ENCODE results near the gene COLGALT1. TPM values are rescaled to one million over a fixed set of nuclear protein-coding genes. Genes with fewer than 3 reads are reported as not detected.

Gene COLGALT1
- total RNA-seq, 1 donor from 2014 or later = 38.4 TPM

DNA sequence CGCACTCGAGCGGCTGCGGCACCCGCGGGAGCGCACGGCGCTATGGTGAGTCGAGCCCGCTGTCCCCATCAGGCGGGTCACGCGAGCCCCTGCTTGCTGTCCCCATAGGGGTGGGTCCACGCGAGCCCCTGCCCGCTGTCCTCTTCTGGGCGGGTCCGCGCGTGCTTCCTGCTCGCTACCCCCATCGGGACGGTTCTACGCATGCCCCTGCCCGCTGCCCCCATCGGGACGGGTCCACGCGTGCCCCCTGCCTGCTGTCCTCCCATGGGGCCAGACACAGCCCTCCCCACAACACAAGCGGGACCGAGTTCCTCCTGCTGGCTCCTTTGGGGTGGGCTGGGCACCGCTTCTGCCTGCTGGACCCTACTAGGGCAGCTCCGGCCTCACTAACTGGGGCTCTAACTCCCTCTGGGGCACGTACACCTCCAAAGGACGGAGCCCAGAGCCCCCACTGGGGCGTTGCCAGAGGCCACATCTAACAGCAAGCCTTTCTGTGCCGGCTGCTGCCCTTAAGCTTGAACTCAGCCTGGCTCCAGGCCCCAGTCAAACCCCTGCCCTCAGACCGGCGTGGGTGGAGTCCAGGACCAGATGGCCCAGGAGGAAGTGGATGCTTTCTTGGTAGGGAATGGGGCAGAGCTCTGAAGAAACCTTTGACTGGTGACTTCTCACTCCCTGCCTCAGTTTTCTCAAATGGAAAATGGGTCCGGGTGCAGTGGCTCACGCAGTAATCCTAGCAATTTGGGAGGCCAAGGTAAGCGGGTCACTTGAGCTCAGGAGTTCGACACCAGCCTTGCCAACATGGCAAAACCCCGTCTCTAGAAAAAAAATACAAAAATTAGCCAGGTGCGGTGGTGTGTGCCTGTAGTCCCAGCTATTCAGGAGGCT, 722 bp downstream of the COLGALT1 start:
- no peak overlapping the region for H3K27ac ChIP-seq
- peak overlapping the region; percentile 45 for H3K9ac ChIP-seq
- peak overlapping the region; percentile 98 for H3K4me3 ChIP-seq
- peak overlapping the region; percentile 74 for H2AFZ ChIP-seq (replicated peaks)
- no peak for TF ChIP-seq EZH2phosphoT487 (IDR thresholded peaks at IDR 0.05)
- no peak for TF ChIP-seq EZH2 (IDR thresholded peaks at IDR 0.05)
- TF ChIP-seq CTCF (IDR thresholded peaks at IDR 0.05) = no peak
- H3K27me3 ChIP-seq = no peaks in the 10 kb centered on the region
- H4K20me1 ChIP-seq (ENCODE audit: low read depth) = peaks cover 12% of the 10 kb centered on the region
- Mint-ChIP-seq H3K27ac (no peak overlapping the region), H3K27me3 (ENCODE audit: insufficient read depth, low read depth) (peaks cover 6% of the 10 kb centered on the region), H3K36me3 (peaks cover 10% of the 10 kb centered on the region), H3K4me1 (peaks cover 21% of the 10 kb centered on the region), H3K9me3 (no peaks in the 10 kb centered on the region), H3K4me3 (peak overlapping the region; percentile 88)
- no peaks in the 10 kb centered on the region for H3K4me1 ChIP-seq
- H3K4me2 ChIP-seq = peak overlapping the region; percentile 100
- peaks cover 13% of the 10 kb centered on the region for H3K79me2 ChIP-seq (ENCODE audit: low read depth)
- H3K9me3 ChIP-seq (ENCODE audit: low read depth) = no peaks in the 10 kb centered on the region
- DNase-seq (ENCODE audit: low spot score) = peak; percentile 55
- no peaks in the 10 kb centered on the region for H3K36me3 ChIP-seq
- H3F3A ChIP-seq (ENCODE audit: low read depth) = peaks cover 36% of the 10 kb centered on the region

DNA sequence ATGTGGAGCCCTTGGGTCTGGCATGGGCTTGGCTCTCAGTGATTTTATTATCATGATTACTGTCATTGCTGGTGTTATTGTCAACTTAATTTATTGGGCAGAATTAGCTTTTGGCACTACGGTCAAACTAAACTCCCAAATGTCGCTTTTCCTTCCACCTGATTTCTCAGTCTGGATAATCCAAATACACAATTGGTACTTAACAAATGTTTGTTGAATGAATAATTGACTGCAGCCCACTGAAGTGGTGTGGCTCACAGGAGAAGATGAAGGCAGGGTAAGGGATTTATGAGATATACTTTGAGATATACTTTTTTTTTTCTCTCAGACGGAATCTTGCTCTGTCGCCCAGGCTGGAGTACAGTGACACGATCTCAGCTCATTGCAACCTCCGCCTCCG, 1.5 kb downstream of the COLGALT1 start:
- no peaks in the 10 kb centered on the region for H3K9me3 Mint-ChIP-seq
- H3K27me3 ChIP-seq = no peaks in the 10 kb centered on the region
- no peak for DNase-seq (ENCODE audit: low spot score)
- no peak overlapping the region for H3K27ac Mint-ChIP-seq
- H2AFZ ChIP-seq (replicated peaks) = no peak overlapping the region
- peak overlapping the region; percentile 100 for H3K4me2 ChIP-seq
- H3K4me1 Mint-ChIP-seq = peaks cover 21% of the 10 kb centered on the region
- peaks cover 13% of the 10 kb centered on the region for H3K79me2 ChIP-seq (ENCODE audit: low read depth)
- H3K4me1 ChIP-seq = no peaks in the 10 kb centered on the region
- no peaks in the 10 kb centered on the region for H3K36me3 ChIP-seq
- peak overlapping the region; percentile 98 for H3K4me3 ChIP-seq
- peak overlapping the region; percentile 88 for H3K4me3 Mint-ChIP-seq
- no peak for TF ChIP-seq EZH2phosphoT487 (IDR thresholded peaks at IDR 0.05)
- TF ChIP-seq EZH2 (IDR thresholded peaks at IDR 0.05) = no peak
- no peak for TF ChIP-seq CTCF (IDR thresholded peaks at IDR 0.05)
- H3K9me3 ChIP-seq (ENCODE audit: low read depth) = no peaks in the 10 kb centered on the region
- H3K27me3 Mint-ChIP-seq (ENCODE audit: insufficient read depth, low read depth) = peaks cover 6% of the 10 kb centered on the region
- H3K9ac ChIP-seq = no peak overlapping the region
- H3K36me3 Mint-ChIP-seq = peaks cover 10% of the 10 kb centered on the region
- peaks cover 36% of the 10 kb centered on the region for H3F3A ChIP-seq (ENCODE audit: low read depth)
- peaks cover 12% of the 10 kb centered on the region for H4K20me1 ChIP-seq (ENCODE audit: low read depth)
- H3K27ac ChIP-seq = no peak overlapping the region

DNA sequence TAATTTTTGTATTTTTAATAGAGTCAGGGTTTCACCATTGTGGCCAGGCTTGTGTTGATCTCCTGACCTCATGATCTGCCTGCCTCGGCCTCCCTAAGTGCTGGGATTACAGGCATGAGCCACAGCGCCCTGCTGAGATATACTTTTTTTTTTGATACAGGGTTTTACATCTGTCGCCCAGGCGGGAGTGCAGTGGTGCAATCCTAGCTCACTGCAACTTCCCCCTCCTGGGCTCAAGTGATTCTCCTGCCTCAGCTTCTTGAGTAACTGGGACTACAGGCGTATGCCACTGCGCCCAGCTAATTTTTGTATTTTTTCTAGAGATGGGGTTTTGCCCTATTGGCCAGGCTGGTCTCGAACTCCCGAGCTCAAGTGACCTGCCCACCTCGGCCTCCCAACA, 2.0 kb downstream of the COLGALT1 start:
- H3K4me3 Mint-ChIP-seq = peak overlapping the region; percentile 43
- H3K4me2 ChIP-seq = no peak overlapping the region
- TF ChIP-seq CTCF (IDR thresholded peaks at IDR 0.05) (no peak), EZH2 (IDR thresholded peaks at IDR 0.05) (no peak), EZH2phosphoT487 (IDR thresholded peaks at IDR 0.05) (no peak)
- peaks cover 10% of the 10 kb centered on the region for H3K36me3 Mint-ChIP-seq
- H3K9me3 ChIP-seq (ENCODE audit: low read depth) = no peaks in the 10 kb centered on the region
- H3K27me3 Mint-ChIP-seq (ENCODE audit: insufficient read depth, low read depth) = peaks cover 6% of the 10 kb centered on the region
- H3F3A ChIP-seq (ENCODE audit: low read depth) = peaks cover 36% of the 10 kb centered on the region
- H3K27me3 ChIP-seq = no peaks in the 10 kb centered on the region
- peaks cover 13% of the 10 kb centered on the region for H3K79me2 ChIP-seq (ENCODE audit: low read depth)
- H2AFZ ChIP-seq (replicated peaks) = no peak overlapping the region
- peaks cover 12% of the 10 kb centered on the region for H4K20me1 ChIP-seq (ENCODE audit: low read depth)
- DNase-seq (ENCODE audit: low spot score) = no peak
- H3K9ac ChIP-seq = no peak overlapping the region
- H3K36me3 ChIP-seq = no peaks in the 10 kb centered on the region
- H3K9me3 Mint-ChIP-seq = no peaks in the 10 kb centered on the region
- no peak overlapping the region for H3K4me3 ChIP-seq
- H3K4me1 Mint-ChIP-seq = peaks cover 21% of the 10 kb centered on the region
- H3K27ac ChIP-seq = no peak overlapping the region
- no peaks in the 10 kb centered on the region for H3K4me1 ChIP-seq
- H3K27ac Mint-ChIP-seq = no peak overlapping the region

All from neural progenitor cell (in vitro differentiated cells).